HepG2 (cell line): ENCODE measurements around the gene KCNQ1OT1. TPM values are rescaled to one million over a fixed set of nuclear protein-coding genes. Genes with fewer than 3 reads are reported as not detected.

ENCODE experiments used
- GATAD1 ChIP-seq: IDR thresholded peaks from 2 replicates; pipeline ENCODE4 v1.6.1; 2016; ENCODE audit warnings: missing genetic modification reagents, missing compliant biosample characterization
- HNRNPUL1 ChIP-seq: fragments of 200-400 bp; formaldehyde crosslinking; IDR thresholded peaks from 2 replicates; pipeline ENCODE4 v1.6.1; 2017; ENCODE audit warnings: low read depth, mild to moderate bottlenecking, low read length, moderate library complexity
- NONO ChIP-seq, 2 experiments: fragments of 450-650 bp in 1 of 2; sonication (generic) in 1 of 2; formaldehyde crosslinking in 1 of 2; IDR thresholded peaks in 1 of 2; conservative IDR thresholded peaks in 1 of 2; 2 replicates each; pipeline versions ENCODE4 v1.6.1 to v1.8.0; 2017 to 2022; ENCODE audit warnings: mild to moderate bottlenecking in 1 of 2, missing genetic modification reagents in 1 of 2, moderate library complexity in 1 of 2
- RAD51 ChIP-seq: fragments of 450-650 bp; IDR thresholded peaks from 2 replicates; pipeline ENCODE4 v1.6.1; 2016; ENCODE audit warnings: borderline replicate concordance
- SRSF4 ChIP-seq: fragments of 200-400 bp; formaldehyde crosslinking; IDR thresholded peaks from one replicate; pipeline ENCODE4 v1.6.1; 2018; ENCODE audit warnings: mild to moderate bottlenecking, low read depth, low read length, moderate library complexity; ENCODE audit not compliant: poor library complexity, severe bottlenecking
- UBTF ChIP-seq: sonication (generic); formaldehyde crosslinking; IDR thresholded peaks from 2 replicates; pipeline ENCODE4 v1.4.0; 2020; ENCODE audit warnings: mild to moderate bottlenecking, missing genetic modification reagents
- USF2 ChIP-seq, 2 experiments: sonication (generic) in 1 of 2; formaldehyde crosslinking in 1 of 2; IDR thresholded peaks; 2 replicates each; pipeline versions ENCODE4 v1.5.1 to v1.6.1; 2011 to 2020; ENCODE audit warnings: borderline replicate concordance in 1 of 2, low read depth in 1 of 2, low read length in 1 of 2, mild to moderate bottlenecking in 1 of 2, missing genetic modification reagents in 1 of 2, moderate library complexity in 1 of 2
- ZBTB38 ChIP-seq: sonication (generic); formaldehyde crosslinking; IDR thresholded peaks from 2 replicates; pipeline ENCODE4 v1.5.1; 2020; ENCODE audit warnings: mild to moderate bottlenecking, missing genetic modification reagents
- ZBTB40 ChIP-seq, 2 experiments: fragments of 450-650 bp in 1 of 2; sonication (generic) in 1 of 2; formaldehyde crosslinking in 1 of 2; IDR thresholded peaks; 2 replicates each; pipeline versions ENCODE4 v1.6.1 to v1.8.0; 2016 to 2022; ENCODE audit warnings: antibody characterized with exemption in 1 of 2, mild to moderate bottlenecking in 1 of 2, missing genetic modification reagents in 1 of 2
- ZNF331 ChIP-seq: sonication (generic); formaldehyde crosslinking; IDR thresholded peaks from 2 replicates; pipeline ENCODE4 v1.4.0; 2020; ENCODE audit warnings: missing genetic modification reagents
- ZSCAN5A ChIP-seq: sonication (generic); formaldehyde crosslinking; IDR thresholded peaks from 2 replicates; pipeline ENCODE4 v1.8.0; 2022; ENCODE audit warnings: mild to moderate bottlenecking, missing genetic modification reagents, borderline replicate concordance
- polyA plus RNA-seq, 8 experiments: library from polyadenylated mRNA; depleted of rRNA in 3 of 8; stranded (reverse) in 7 of 8; unstranded in 1 of 8; fragments of >200 nt; fragmentation: Illumina TruSeq in 4 of 8; extraction: Trizol in 4 of 8; gene quantifications; 2 replicates each; pipeline versions ENCODE4 v1.2.1 to v1.2.3, GENCODE V29; 2011 to 2016; ENCODE audit warnings: low read depth in 4 of 8, missing spikeins in 1 of 8, mixed read lengths in 1 of 8; ENCODE audit not compliant: insufficient read depth in 1 of 8
- total RNA-seq, 5 experiments: library from RNA; depleted of rRNA; stranded (reverse); fragments of >200 nt; fragmentation: Illumina TruSeq; extraction: Trizol; gene quantifications; 2 replicates each; pipeline ENCODE4 v1.2.3, GENCODE V29; 2016; ENCODE audit warnings: low read depth in 1 of 5

Gene KCNQ1OT1
- total and polyA plus RNA-seq, 2 of the 13 experiments (the other 11 are each of a cell fraction or from before 2014, with no cell fraction given), result 1.3 to 18.9 TPM

- TF ChIP-seq ZBTB40 (IDR thresholded peaks at IDR 0.05), result no peak
- no peak for TF ChIP-seq ZBTB40 (CRISPR knock-in tag; IDR thresholded peaks at IDR 0.05)
- TF ChIP-seq UBTF (CRISPR knock-in tag), result 0 out of 2 replicates have a peak, but pooled peaks have one; percentile 12
- peak; percentile 74; the same call in 1 of the 2 replicates for TF ChIP-seq RAD51
- no peak for TF ChIP-seq ZSCAN5A (CRISPR knock-in tag)
- no peak for TF ChIP-seq ZNF331 (CRISPR knock-in tag)
- no peak for TF ChIP-seq NONO (IDR thresholded peaks at IDR 0.05)
- TF ChIP-seq NONO (CRISPR knock-in tag; conservative IDR thresholded peaks at IDR 0.05), result no peak
- TF ChIP-seq ZBTB38, result no peak
- peak; percentile 55; the same call in 1 of the 2 replicates for TF ChIP-seq USF2 (IDR thresholded peaks at IDR 0.05; ENCODE audit: low read depth, low read length)
- peak; percentile 44; the same call in 1 of the 2 replicates for TF ChIP-seq USF2 (CRISPR knock-in tag; IDR thresholded peaks at IDR 0.05; ENCODE audit: borderline replicate concordance)
- no peak for TF ChIP-seq SRSF4
- TF ChIP-seq HNRNPUL1, result no peak
- TF ChIP-seq GATAD1, result no peak
These were observed 48.4 kb upstream of the KCNQ1OT1 start (continued) for GRCh38 chr11:2748061-2748813.
